Choroid plexus epithelial cell (primary cell): ENCODE results near the gene ACOT13.
"Not testable (repeated sequence)": the region's sequence is repeated elsewhere in the genome, so short reads cannot be mapped to it uniquely, and the experiment has no call there.

Experiments
- DNase-seq: peaks from one replicate; pipeline ENCODE4 v3.0.0-alpha.2; 2010; ENCODE audit warnings: low read depth
- H3K4me3 ChIP-seq: 2 replicates; pipeline ENCODE4 v1.5.1; 2011; ENCODE audit warnings: low read depth, mild to moderate bottlenecking, control low read depth, low read length, moderate library complexity
- CTCF ChIP-seq: conservative IDR thresholded peaks from 2 replicates; pipeline ENCODE4 v1.5.1; 2011; ENCODE audit warnings: low read depth, mild to moderate bottlenecking, control low read depth, inconsistent platforms, low read length, moderate library complexity

Gene ACOT13

GRCh38 chr6:24632573-24632972, 34.3 kb upstream of the ACOT13 start:
- TF ChIP-seq CTCF = no peak
- DNase-seq = no peak
- no peak overlapping the region for H3K4me3 ChIP-seq

GRCh38 chr6:24636681-24637080, 30.2 kb upstream of the ACOT13 start:
- no peak for DNase-seq
- TF ChIP-seq CTCF = no peak
- no peak overlapping the region for H3K4me3 ChIP-seq

GRCh38 chr6:24640166-24640565, 26.7 kb upstream of the ACOT13 start:
- no peak for TF ChIP-seq CTCF
- DNase-seq = no peak
- no peak overlapping the region for H3K4me3 ChIP-seq

GRCh38 chr6:24640631-24641030, 26.2 kb upstream of the ACOT13 start:
- not testable (repeated sequence) for H3K4me3 ChIP-seq, DNase-seq

- no peak for TF ChIP-seq CTCF
- DNase-seq = no peak
- H3K4me3 ChIP-seq = no peak overlapping the region
Measured at GRCh38 chr6:24642061-24642460, 24.8 kb upstream of the ACOT13 start.

- DNase-seq = no peak
- H3K4me3 ChIP-seq = no peak overlapping the region
Measured at GRCh38 chr6:24643920-24644319, 23.0 kb upstream of the ACOT13 start.

GRCh38 chr6:24644377-24644776, 22.5 kb upstream of the ACOT13 start:
- no peak for DNase-seq
- no peak for TF ChIP-seq CTCF
- H3K4me3 ChIP-seq = no peak overlapping the region

More at GRCh38 chr6:24643920-24644319, 23.0 kb upstream of the ACOT13 start:
- TF ChIP-seq CTCF = no peak

GRCh38 chr6:24646771-24647170, 20.1 kb upstream of the ACOT13 start:
- no peak for TF ChIP-seq CTCF
- H3K4me3 ChIP-seq = no peak overlapping the region
- DNase-seq = peak; percentile 14
